ENCODE results near the gene MAN1A1.

DNA sequence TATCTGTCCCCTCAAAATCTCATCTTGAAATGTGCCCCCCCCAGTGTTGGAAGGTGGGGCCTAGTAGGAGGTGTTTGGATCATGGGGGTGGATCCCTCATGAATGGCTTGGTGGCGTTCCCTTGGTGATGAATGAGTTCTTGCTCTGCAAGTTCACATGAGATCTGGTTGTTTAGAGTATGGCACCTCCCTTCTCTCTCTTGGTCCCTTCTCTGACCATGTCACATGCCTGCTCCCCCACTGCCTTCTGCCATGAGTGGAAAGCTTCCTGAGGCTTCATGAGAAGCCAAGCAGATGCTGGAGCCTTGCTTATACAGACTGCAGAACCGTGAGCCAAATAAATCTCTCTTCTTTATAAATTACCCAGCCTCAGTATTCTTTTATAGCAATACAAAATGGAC, 70.9 kb downstream of the MAN1A1 start:
- TF ChIP-seq, protein P1, sequence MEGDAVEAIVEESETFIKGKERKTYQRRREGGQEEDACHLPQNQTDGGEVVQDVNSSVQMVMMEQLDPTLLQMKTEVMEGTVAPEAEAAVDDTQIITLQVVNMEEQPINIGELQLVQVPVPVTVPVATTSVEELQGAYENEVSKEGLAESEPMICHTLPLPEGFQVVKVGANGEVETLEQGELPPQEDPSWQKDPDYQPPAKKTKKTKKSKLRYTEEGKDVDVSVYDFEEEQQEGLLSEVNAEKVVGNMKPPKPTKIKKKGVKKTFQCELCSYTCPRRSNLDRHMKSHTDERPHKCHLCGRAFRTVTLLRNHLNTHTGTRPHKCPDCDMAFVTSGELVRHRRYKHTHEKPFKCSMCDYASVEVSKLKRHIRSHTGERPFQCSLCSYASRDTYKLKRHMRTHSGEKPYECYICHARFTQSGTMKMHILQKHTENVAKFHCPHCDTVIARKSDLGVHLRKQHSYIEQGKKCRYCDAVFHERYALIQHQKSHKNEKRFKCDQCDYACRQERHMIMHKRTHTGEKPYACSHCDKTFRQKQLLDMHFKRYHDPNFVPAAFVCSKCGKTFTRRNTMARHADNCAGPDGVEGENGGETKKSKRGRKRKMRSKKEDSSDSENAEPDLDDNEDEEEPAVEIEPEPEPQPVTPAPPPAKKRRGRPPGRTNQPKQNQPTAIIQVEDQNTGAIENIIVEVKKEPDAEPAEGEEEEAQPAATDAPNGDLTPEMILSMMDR (IDR thresholded peaks at IDR 0.05), result no peak
- TF ChIP-seq POLR2A (IDR thresholded peaks at IDR 0.05), result no peak
